Calu3 (cell line): ENCODE data around the gene COA3. TPM values are rescaled to one million over a fixed set of nuclear protein-coding genes. Genes with fewer than 3 reads are reported as not detected.

Experiments
- Bru-seq: library from RNA; stranded (reverse); fragments of 400-500 nt; gene quantifications from one replicate; lab custom pipeline; 2021; lab: Mats Ljungman, UMichigan
- BruChase-seq, 2 experiments: library from RNA; stranded (reverse); fragments of 400-500 nt; gene quantifications; one replicate each; lab custom pipeline; 2021; lab: Mats Ljungman, UMichigan
- BruUV-seq: library from RNA; stranded (reverse); fragments of 400-500 nt; replicated peaks from 2 replicates; lab custom pipeline; 2021; lab: Mats Ljungman, UMichigan
- CTCF ChIA-PET: fragments of 300-600 bp; sonication (Branson Sonifier 250); formaldehyde crosslinking; loops from one replicate; lab custom pipeline; 2022; ENCODE audit warnings: antibody characterized with exemption; lab: Charles Lee
- DNase-seq: peaks from one replicate; pipeline ENCODE4 v3.0.0; 2022
- H3K27ac Mint-ChIP-seq: one replicate; pipeline ENCODE4 v1.8.0; 2022; ENCODE audit warnings: mixed read lengths; ENCODE audit not compliant: unreplicated experiment
- H3K27me3 Mint-ChIP-seq: one replicate; pipeline ENCODE4 v1.8.0; 2022; ENCODE audit warnings: mixed read lengths; ENCODE audit not compliant: unreplicated experiment
- H3K36me3 Mint-ChIP-seq: one replicate; pipeline ENCODE4 v1.8.0; 2022; ENCODE audit warnings: mild to moderate bottlenecking, moderate library complexity, mixed read lengths; ENCODE audit not compliant: insufficient read depth, unreplicated experiment
- H3K4me1 Mint-ChIP-seq: one replicate; pipeline ENCODE4 v1.8.0; 2022; ENCODE audit warnings: mild to moderate bottlenecking, low read depth, mixed read lengths; ENCODE audit not compliant: unreplicated experiment
- H3K4me3 Mint-ChIP-seq: one replicate; pipeline ENCODE4 v1.8.0; 2022; ENCODE audit warnings: mild to moderate bottlenecking, low read depth, moderate library complexity, mixed read lengths; ENCODE audit not compliant: unreplicated experiment
- H3K9me3 Mint-ChIP-seq: one replicate; pipeline ENCODE4 v1.8.0; 2022; ENCODE audit warnings: low read depth, mixed read lengths; ENCODE audit not compliant: unreplicated experiment
- intact Hi-C: fragments of 100-400 bp; cut with micrococcal nuclease; formaldehyde crosslinking; loops from one replicate; pipeline ENCODE4 v1.10.0; 2022; ENCODE audit not compliant: unreplicated experiment
- long read RNA-seq: library from polyadenylated mRNA; stranded (forward); transcript quantifications from one replicate; pipeline ENCODE4 v2.0.0, GENCODE V29; 2022
- total RNA-seq: library from RNA; stranded (reverse); gene quantifications from 2 replicates; pipeline ENCODE4 v1.2.3, GENCODE V29; 2022
- TF ChIP-seq, protein P1 (sequence below): fragments of 200-600 bp; IDR thresholded peaks from one replicate; pipeline ENCODE4 v1.8.0; 2022; ENCODE audit warnings: antibody characterized with exemption; ENCODE audit not compliant: unreplicated experiment

COA3 gene, protein sequence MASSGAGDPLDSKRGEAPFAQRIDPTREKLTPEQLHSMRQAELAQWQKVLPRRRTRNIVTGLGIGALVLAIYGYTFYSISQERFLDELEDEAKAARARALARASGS
- total RNA-seq: 98.8 and 99.9 TPM in 2 replicates
- percentile 84 among the genes with signal in this experiment for Bru-seq, nascent RNA
- BruChase-seq, experiment 1, labeled RNA remaining after a 6-hour chase: percentile 98 among the genes with signal in this experiment
- BruChase-seq, experiment 2, labeled RNA remaining after a 2-hour chase: percentile 96 among the genes with signal in this experiment
- long read RNA-seq, transcript COA3-201 (2 exons, 771 nt): major isoform, 260 of 264 reads
- long read RNA-seq, partial matches to known transcripts: 0 of 264 reads
- long read RNA-seq, other reads (novel, unspliced or antisense): 4 of 264 reads

DNA sequence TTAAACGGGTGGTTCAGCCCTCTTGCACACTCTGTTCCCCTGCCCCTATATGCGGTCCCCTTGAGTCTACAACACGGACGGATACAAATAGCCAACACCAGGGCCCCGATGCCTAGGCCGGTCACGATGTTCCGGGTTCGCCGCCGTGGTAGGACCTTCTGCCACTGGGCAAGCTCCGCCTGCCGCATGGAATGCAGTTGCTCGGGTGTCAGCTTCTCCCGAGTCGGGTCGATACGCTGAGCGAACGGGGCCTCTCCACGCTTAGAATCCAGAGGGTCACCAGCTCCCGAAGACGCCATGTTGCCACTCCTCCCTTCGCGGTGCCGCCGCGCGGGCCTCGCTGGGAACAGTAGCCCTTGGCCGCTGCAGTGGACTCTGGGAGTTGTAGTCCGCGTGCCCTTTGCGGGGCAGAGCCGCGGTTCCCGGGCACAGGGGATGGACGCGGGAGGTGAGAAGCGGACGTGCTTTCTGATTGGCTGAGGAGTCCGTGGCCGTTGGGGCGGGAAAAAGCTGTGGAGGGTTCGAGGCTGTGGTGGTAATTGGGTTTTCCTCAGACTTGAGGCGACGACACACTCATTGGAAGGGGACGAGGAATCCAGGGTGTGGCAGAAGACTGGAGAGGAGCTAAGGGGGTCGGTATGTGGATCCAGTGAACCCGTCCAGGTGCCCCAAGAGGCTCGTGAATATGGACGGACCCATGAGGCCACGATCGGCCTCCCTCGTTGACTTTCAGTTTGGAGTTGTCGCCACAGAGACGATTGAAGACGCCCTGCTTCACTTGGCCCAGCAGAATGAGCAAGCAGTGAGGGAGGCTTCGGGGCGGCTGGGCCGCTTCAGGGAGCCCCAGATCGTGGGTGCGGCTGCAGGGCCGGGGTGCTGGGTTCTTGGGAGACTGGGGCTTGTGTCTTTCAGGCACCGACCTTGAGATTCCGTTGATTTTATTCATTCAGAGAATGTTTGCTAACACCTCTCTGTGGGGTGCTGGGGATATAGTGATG lies at the start of gene COA3, which contains the start of gene CNTD1:
Gene COA3, minus strand, starts transcription at position 322 of the 998 bp plus-strand sequence. Its CDS starts 23 bp downstream, at position 299.
Gene CNTD1, plus strand, starts transcription at position 479 of the 998 bp plus-strand sequence. Its CDS starts 207 bp downstream, at position 686.
- TF ChIP-seq, protein P1, sequence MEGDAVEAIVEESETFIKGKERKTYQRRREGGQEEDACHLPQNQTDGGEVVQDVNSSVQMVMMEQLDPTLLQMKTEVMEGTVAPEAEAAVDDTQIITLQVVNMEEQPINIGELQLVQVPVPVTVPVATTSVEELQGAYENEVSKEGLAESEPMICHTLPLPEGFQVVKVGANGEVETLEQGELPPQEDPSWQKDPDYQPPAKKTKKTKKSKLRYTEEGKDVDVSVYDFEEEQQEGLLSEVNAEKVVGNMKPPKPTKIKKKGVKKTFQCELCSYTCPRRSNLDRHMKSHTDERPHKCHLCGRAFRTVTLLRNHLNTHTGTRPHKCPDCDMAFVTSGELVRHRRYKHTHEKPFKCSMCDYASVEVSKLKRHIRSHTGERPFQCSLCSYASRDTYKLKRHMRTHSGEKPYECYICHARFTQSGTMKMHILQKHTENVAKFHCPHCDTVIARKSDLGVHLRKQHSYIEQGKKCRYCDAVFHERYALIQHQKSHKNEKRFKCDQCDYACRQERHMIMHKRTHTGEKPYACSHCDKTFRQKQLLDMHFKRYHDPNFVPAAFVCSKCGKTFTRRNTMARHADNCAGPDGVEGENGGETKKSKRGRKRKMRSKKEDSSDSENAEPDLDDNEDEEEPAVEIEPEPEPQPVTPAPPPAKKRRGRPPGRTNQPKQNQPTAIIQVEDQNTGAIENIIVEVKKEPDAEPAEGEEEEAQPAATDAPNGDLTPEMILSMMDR: no peak
- intact Hi-C loops: no loop called here
- Mint-ChIP-seq H3K36me3 (peaks cover 36% of the 10 kb centered on the region), H3K27ac (peak within 1 kb of the TSS; percentile 73), H3K27me3 (peaks cover 17% of the 10 kb centered on the region), H3K4me1 (peaks cover 21% of the 10 kb centered on the region), H3K4me3 (peak within 1 kb of the TSS; percentile 86), H3K9me3 (no peaks in the 10 kb centered on the region)
- BruUV-seq: no TSS peak
- peak; percentile 95 for DNase-seq
- CTCF ChIA-PET: interaction anchor here (0.6 to 1.5 kb wide), 7 partner anchors 21 to 220 kb away, joined by 3 to 6 read pairs (median 3); partner anchors contain the start of genes BECN1 and VPS25

DNA sequence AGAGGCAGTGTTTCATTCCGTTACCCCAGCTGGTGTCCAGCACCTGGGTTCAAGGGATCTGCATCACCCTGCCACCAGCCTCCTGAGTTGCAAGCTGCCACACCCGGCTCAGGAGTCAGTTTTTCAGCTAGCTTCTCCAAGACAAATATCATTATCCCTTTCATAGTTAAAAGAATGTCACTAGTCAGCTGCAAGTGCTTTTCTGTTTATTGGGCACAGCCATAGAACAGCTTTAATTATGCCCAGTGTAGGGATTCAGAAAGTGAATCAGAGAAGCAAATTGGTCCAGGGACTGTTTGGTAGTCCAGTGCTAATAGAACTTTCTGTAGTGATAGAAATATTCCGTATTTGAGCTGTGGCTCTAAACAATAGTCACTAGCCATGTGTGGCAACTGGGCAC lies 49.6 kb upstream of the COA3 start:
- no peak overlapping the region for H3K4me3 Mint-ChIP-seq
- TF ChIP-seq, protein P1: no peak
- intact Hi-C loops: no loop called here
- CTCF ChIA-PET: interaction anchor here (0.6 to 1.4 kb wide), 2 partner anchors 150 to 623 kb away, joined by 4 to 5 read pairs; partner anchors contain the start of gene RPL27
- no TSS peak for BruUV-seq
- peaks cover 8% of the 10 kb centered on the region for H3K4me1 Mint-ChIP-seq
- H3K27me3 Mint-ChIP-seq: peaks cover 4% of the 10 kb centered on the region
- no peak overlapping the region for H3K27ac Mint-ChIP-seq
- no peaks in the 10 kb centered on the region for H3K9me3 Mint-ChIP-seq
- peaks cover 36% of the 10 kb centered on the region for H3K36me3 Mint-ChIP-seq
- DNase-seq: no peak

DNA sequence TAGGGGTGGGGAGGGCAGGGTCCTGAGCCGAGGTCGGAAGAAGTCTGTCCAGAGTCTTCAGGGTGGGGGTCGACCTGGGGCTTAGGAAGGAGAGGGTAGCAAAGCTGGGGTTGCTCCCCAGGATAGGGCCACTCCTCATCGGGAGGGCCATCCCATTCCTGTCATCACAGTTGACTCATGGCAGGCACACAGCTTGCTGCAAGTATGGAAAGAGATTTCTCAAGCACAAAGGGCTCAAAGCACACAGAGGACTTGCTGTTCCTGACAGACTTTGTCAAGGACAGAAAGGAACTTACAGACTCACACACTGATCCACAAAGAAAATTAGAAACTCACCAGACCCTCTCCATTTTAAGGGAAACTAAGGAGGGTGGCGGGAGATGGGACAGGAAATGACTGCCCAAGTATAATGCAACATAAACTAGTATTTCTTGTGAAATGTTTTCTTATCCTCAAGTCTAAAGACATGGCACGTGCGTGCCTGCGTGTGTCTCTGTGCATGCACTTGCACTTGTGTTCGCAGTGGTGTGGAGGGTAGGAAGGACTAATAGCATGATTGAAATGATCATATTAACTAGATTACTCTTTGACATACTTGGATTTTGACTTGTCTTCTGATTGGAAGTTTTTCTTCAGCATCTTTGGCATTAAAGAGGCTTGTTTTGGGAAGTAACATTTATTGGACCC lies 48.2 kb upstream of the COA3 start:
- Mint-ChIP-seq H3K4me1 (peaks cover 8% of the 10 kb centered on the region), H3K9me3 (no peaks in the 10 kb centered on the region), H3K36me3 (peaks cover 50% of the 10 kb centered on the region), H3K4me3 (no peak overlapping the region), H3K27me3 (no peaks in the 10 kb centered on the region), H3K27ac (peak overlapping the region; percentile 51)
- DNase-seq: no peak
- intact Hi-C loops: no loop called here
- no TSS peak for BruUV-seq
- CTCF ChIA-PET: interaction anchor here (0.7 kb wide), 1 partner anchor 62 kb away, joined by 4 read pairs; no protein-coding TSS in a partner anchor
- TF ChIP-seq, protein P1: no peak
